ENCODE measurements around the gene TAF1A. TPM values are rescaled to one million over a fixed set of nuclear protein-coding genes. Genes with fewer than 3 reads are reported as not detected.

TAF1A gene
- total and polyA plus RNA-seq, 10 of the 15 experiments (the other 5 are each of a cell fraction or from before 2014, with no cell fraction given), result 7.7 to 17.9 (median 12.0) TPM

GRCh38 chr1:222617367-222617951 is 27.7 kb upstream of the TAF1A start (continued):
- TF ChIP-seq WRNIP1 (IDR thresholded peaks at IDR 0.05; ENCODE audit: borderline replicate concordance, low read depth, low read length) (no peak), LARP7 (IDR thresholded peaks at IDR 0.05) (no peak), SREBF1 (IDR thresholded peaks at IDR 0.05; ENCODE audit: low read length) (no peak), GATAD2B (conservative IDR thresholded peaks at IDR 0.05; ENCODE audit: low read depth) (no peak), BCL11A (IDR thresholded peaks at IDR 0.05; ENCODE audit: low read depth, low read length) (0 out of 2 replicates have a peak, but pooled peaks have one; percentile 5), JUND (IDR thresholded peaks at IDR 0.05; ENCODE audit: low read depth, low read length) (no peak), PKNOX1 (IDR thresholded peaks at IDR 0.05) (peak; percentile 97), POLR2A (IDR thresholded peaks at IDR 0.05; ENCODE audit: low read depth, low read length) (peak; percentile 76), USF1 (IDR thresholded peaks at IDR 0.05; ENCODE audit: borderline replicate concordance, extremely low read length, insufficient read depth, low read depth, low read length) (peak; percentile 35), MXI1 (IDR thresholded peaks at IDR 0.05; ENCODE audit: low read depth, low read length) (0 out of 2 replicates have a peak, but pooled peaks have one; percentile 37), ZNF622 (IDR thresholded peaks at IDR 0.05) (no peak), TCF7 (IDR thresholded peaks at IDR 0.05; ENCODE audit: borderline replicate concordance) (no peak), MTA2 (IDR thresholded peaks at IDR 0.05; ENCODE audit: low read depth) (no peak), MEF2B (IDR thresholded peaks at IDR 0.05; ENCODE audit: partially characterized antibody, poor library complexity, severe bottlenecking) (peak; percentile 41), NBN (IDR thresholded peaks at IDR 0.05) (peak; percentile 51; the same call in 1 of the 2 replicates), NFYB (IDR thresholded peaks at IDR 0.05; ENCODE audit: insufficient read depth, low read depth, low read length) (peak; percentile 95), ESRRA (IDR thresholded peaks at IDR 0.05; ENCODE audit: low read length) (no peak), ZNF274 (IDR thresholded peaks at IDR 0.05; ENCODE audit: insufficient read depth, insufficient read length) (no peak), RFX5 (IDR thresholded peaks at IDR 0.05; ENCODE audit: low read depth, low read length) (no peak), SMC3 (IDR thresholded peaks at IDR 0.05; ENCODE audit: borderline replicate concordance, low read length) (no peak), CHD4 (IDR thresholded peaks at IDR 0.05) (no peak), HSF1 (IDR thresholded peaks at IDR 0.05; ENCODE audit: low read depth, low read length) (peak; percentile 47; the same call in 1 of the 2 replicates), BMI1 (IDR thresholded peaks at IDR 0.05; ENCODE audit: borderline replicate concordance) (peak; percentile 87), ZBED1 (IDR thresholded peaks at IDR 0.05; ENCODE audit: borderline replicate concordance) (no peak), CHD1 (IDR thresholded peaks at IDR 0.05; ENCODE audit: low read depth, low read length) (no peak), CHD2 (IDR thresholded peaks at IDR 0.05; ENCODE audit: borderline replicate concordance, low read depth, low read length) (peak; percentile 45; the same call in 1 of the 2 replicates), RELB (IDR thresholded peaks at IDR 0.05; ENCODE audit: low read depth) (no peak)

All from GM12878 (cell line).